GM11168 (cell line): Measurements from ENCODE around the gene KCNQ1OT1.

Source experiments
- in situ Hi-C: fragments of 300-500 bp; cut with MboI; formaldehyde crosslinking; loops from one replicate; pipeline ENCODE4 v1.12.0; 2022; ENCODE audit warnings: low sequenced_read_pairs; ENCODE audit not compliant: unreplicated experiment

The KCNQ1OT1 gene

DNA sequence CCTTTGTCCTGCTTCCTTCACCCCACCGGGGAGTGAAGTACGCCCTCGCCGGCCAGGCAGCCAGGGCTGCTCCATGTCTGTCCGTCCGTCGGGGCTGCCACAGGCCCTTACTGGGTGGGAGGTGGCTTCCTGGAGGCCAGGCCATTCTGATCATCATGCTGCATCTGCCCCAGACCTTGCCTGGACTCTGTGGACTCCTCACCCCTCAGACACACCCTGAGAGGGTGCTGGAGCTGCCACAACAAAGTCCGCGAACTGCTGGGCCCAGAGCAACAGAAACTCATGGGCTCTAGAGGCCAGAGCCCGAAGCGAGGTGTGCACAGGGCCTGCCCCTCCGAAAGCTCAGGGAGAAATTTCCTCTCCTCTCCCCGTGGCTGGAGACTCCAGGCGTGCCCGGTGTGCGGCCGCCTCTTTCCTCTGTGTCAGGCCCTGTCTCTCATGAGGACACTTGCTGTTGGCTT, 124.2 kb downstream of the KCNQ1OT1 start:
- in situ Hi-C loops: loop anchor here (10.0 kb wide), 1 partner anchor 179 kb away; no protein-coding TSS in a partner anchor

DNA sequence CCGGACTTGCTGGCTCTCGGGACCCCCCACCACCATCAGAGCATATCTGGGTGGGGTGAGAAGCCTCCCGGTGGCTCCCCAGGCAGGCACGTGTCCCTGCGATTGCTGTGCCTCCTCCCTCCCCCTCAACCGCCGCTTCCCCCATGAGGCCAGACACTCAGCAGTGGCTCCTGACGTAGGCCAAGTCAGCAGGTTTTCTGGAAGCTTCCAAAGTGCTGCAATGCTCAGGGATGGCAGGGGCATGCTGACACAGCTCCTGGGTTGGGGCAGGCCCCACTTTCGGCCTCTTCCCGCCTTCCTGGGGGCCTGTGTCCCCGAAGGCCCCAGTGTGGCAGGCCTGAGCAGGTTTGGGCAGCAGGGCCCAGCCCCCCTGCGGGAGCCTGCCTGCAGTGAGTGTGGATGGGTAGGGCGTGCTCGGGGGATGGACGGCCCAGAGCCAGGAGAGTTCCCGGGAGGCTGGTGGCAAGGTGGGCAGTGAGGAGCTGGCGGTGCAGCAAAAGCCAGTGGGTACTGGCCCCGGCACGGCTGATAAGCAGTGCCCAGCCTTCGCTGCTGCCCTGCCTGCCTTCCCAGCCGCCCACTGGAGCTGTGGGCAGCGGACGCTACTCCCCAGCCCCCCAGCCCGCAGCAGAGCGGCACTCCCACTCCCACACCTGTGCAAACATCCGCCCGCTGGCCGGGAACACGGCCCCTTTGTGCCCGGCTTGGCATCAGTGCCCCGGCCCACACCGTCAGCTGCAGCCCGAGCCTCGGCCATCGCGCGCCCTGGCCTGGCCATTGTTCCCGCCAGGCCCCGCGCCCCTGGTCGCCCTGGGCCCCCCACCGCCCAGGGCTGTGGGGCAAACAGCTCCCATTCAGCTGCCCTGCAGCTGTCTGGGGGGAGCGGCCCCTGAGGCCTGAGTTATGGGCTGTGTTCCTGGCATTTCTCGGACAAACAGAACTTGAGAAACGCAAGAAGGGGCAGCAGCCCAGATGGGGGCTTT, 125.0 kb downstream of the KCNQ1OT1 start:
- in situ Hi-C loops: loop anchor here (10.0 kb wide), 1 partner anchor 180 kb away; no protein-coding TSS in a partner anchor

- in situ Hi-C loops: loop anchor here (10.0 kb wide), 1 partner anchor 181 kb away; no protein-coding TSS in a partner anchor
Observed at GRCh38 chr11:2574043-2574552, 125.7 kb downstream of the KCNQ1OT1 start.

DNA sequence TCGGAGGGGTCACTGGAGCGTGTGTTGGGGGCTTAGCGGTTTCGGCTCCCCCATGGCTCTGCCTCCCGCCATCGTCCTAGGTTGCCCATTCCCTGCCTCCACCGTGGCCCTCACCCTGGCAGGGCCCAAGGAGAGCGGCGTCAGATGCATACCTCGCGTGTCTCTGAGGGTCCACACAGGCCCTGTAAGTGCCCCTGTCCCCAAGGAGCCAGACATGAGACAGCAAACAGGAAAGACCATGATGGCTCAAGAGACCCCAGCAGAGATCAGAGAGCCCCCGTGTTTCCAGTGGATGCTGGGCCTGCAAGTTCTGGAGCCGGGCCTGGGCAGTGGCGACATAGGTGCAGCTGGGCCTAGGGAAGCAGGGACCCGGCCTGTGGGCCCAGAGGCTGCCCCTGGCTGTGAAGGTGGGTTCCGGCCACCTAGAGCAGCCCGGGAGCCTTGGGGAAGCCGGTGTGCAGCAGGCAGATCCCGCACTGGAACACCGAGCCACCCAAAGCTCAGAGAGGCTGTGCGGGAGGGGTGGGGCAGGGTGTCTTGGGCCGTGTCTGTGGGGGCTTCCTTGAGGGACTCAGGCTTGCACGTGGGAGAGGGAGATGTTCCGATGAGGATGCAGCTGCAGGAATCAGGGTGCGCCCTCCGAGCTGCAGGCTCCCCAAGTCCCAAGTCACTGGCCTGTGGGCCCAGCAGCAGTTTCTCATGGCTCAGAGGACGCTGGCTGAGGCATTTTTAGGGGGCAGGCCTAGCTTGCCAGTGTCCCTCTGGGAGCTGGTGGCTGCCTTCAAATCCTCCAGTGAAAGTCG, 126.4 kb downstream of the KCNQ1OT1 start:
- in situ Hi-C loops: loop anchor here (10.0 kb wide), 1 partner anchor 181 kb away; no protein-coding TSS in a partner anchor

DNA sequence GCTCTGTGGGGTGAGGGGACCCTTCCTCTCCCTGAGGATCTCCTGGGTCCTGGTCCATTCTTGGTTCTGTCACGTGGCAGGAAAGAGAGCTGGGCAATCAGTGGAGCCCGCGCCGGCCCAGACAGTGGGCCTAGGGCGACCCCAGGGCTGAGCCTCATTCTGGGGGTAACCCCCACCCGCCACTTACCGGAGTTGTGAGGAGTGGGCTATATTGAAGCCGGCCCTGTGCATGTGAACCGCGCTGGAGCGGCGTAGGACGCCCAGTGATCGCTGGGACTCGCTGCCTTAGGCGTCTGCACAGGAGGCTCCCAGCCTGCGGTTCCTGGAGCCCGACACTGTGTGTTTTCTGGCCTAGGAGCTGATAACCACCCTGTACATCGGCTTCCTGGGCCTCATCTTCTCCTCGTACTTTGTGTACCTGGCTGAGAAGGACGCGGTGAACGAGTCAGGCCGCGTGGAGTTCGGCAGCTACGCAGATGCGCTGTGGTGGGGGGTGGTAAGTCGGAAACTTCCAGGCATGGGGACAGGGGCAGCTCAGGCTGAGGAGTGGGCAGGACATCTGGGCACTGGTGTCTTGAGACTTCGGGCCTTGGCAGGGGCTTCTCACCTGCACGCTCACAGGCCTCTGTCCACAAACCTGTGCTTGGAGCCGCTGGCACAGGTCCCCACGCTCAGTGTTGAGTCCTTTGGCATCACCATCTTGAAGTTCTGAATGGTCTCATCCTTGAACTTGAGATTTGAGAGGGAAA, 127.1 kb downstream of the KCNQ1OT1 start:
- in situ Hi-C loops: loop anchor here (10.0 kb wide), 1 partner anchor 182 kb away; no protein-coding TSS in a partner anchor

GRCh38 chr11:2571598-2572281, 128.1 kb downstream of the KCNQ1OT1 start:
- in situ Hi-C loops: loop anchor here (10.0 kb wide), 1 partner anchor 183 kb away; no protein-coding TSS in a partner anchor

GRCh38 chr11:2570841-2571597, 128.8 kb downstream of the KCNQ1OT1 start:
- in situ Hi-C loops: loop anchor here (10.0 kb wide), 1 partner anchor 184 kb away; no protein-coding TSS in a partner anchor

DNA sequence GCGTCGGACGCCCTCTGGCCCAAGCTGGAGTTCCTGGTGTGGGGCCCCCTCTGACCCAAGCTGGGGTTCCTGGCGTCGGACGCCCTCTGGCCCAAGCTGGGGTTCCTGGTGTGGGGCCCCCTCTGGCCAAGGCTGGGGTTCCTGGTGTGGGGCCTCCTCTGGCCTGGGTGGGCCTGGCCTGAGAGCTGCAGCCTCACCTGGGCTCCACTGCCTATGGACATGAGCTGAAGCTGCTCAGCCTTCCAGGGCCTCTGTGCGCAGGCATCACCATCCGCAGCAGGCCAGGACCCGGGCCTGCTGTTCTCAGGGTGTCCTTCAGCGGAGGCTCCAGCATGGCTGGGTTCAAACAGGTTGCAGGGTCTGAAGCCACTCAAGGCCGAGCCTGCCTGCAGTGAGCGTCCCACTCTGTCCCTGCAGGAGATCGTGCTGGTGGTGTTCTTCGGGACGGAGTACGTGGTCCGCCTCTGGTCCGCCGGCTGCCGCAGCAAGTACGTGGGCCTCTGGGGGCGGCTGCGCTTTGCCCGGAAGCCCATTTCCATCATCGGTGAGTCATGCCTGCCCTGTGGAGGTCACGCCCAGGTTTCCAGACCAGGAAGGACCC, 129.5 kb downstream of the KCNQ1OT1 start:
- in situ Hi-C loops: loop anchor here (10.0 kb wide), 1 partner anchor 184 kb away; no protein-coding TSS in a partner anchor

- in situ Hi-C loops: loop anchor here (10.0 kb wide), 1 partner anchor 185 kb away; no protein-coding TSS in a partner anchor
Observed at GRCh38 chr11:2569731-2570210, 130.0 kb downstream of the KCNQ1OT1 start.

DNA sequence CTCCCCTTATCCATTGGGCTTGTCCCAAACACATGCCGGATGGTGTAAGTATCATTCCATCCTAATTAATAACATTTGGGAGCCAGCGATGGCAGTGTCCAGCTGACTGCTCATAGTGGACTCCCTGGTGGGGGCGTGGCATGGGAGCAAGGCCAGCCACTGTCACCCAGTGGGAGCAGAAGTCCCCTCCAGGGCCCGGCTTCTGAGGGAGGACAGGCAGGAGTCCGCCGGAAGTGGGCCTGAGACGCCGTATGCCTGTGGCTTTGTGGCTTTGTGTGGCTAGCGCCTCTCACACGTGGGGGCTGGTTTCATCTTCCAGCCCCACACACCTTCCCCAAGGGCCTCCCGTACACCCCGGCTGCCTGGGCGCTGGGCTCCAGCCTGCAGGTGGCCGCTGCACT, 130.5 kb downstream of the KCNQ1OT1 start:
- in situ Hi-C loops: no loop called here

DNA sequence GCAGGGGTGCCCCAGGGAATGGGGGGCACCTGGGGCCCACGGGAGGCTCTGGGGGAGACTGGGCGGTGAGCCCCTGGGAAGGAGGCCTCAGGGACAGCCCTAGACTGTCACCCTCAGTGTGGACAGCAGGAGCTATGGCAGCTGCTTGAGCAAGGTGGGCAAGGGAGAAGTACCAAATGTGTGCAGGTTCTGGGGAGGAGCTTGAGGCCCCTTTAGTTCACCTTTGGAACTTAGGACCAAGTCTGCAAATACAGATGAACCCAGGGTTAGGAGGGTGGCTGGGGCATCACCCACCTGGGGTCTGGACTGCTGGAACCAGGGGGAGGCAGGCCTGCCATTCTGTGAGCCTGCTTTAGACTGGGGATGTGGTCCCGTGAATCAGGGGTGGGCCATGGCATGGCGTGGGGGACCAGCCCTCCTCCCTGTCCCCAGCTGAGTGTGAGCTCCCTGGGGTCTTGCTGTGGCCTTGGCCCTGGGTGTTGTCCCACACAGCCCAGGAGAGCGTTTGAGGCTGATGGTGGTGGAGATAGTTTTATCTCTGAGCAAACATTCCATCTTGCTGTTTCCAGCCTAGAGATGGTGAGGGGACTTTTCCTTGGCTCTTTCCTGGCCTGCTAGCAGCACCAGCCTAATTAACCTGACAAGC, 132.6 kb downstream of the KCNQ1OT1 start:
- in situ Hi-C loops: no loop called here

DNA sequence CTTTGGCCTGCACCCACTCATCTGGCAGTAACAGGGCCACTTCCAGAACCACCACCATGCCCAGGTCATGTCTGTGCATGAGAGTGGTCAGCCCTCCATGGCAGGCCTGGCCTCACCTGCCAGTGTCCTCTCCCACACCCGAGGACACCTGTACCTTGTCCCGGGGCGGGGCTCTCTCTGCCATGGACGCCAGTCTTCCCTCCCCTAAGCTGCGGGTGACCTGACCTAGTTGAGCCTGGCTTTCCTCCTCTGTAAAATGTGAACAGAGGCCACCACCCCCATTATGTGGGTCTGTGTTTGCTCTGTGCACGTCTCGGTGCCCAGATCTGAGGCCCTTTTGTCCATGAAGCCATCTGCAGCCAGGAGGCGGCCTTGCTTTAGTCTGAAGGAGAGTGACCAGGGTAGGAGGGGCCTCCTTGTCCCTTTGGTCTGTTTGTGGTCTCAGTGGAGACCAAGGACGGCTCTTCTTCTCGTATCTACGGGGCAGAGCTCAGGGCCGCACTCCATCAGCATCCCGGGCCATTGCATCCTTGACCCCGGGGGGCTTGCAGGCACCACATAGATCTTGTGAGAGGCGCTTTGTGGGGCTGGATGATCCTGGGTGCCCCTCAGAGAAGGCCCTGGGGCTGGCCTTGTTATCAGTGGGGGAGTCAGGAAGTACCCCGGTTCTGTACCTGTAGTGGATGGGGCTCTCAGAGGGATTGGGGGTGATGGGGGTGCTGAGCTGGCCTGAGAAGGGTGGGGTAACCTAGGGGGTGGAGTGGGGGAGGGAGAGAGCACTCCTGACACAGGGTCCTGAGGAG, 133.4 kb downstream of the KCNQ1OT1 start:
- in situ Hi-C loops: no loop called here

DNA sequence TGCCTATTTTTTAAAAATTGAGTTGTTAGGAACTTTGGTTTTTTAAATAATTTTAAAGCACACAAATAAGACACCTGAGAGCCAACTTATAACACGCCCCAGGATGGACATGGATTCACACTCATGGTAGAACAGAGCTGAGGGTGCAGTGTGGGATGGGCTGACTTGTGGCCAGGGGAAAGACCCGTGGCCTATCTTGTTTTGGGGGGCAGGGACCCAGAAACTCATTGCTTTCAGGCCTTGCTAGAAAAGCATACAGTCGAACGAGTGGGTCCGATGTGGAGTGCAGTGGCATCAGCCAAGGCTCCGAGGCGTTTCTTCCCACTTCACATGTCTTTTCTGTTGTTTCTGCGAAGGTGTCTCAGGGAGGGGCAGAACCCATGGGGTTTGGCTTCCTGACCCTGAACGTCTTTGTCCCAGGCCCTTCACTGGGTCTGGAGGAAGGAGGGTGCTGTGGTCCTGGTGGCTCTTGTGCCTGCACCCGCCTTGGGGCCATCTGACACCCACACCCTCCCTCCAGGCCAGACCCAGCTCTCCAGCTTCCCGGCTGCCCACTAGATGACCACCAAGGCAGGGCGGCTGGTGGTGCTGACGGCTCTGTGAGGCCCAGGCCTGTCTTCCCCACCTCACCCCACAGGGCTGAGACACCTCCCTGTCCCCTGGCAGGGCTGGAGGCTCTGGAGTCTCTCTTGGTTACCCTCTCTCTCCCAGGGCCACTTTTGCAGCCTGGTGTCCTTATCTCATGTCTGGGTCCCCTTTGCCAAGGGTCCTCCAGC, 134.2 kb downstream of the KCNQ1OT1 start:
- in situ Hi-C loops: no loop called here

GRCh38 chr11:2564588-2565425, 135.0 kb downstream of the KCNQ1OT1 start:
- in situ Hi-C loops: no loop called here
